Heart right ventricle (tissue), 16 donors: Measurements from ENCODE around the gene OR51G2. TPM values are rescaled to one million over a fixed set of nuclear protein-coding genes. Genes with fewer than 3 reads are reported as not detected.
"Not testable (repeated sequence)": the region's sequence is repeated elsewhere in the genome, so short reads cannot be mapped to it uniquely, and the experiment has no call there.

Experiments used
- ATAC-seq, 8 donors: fragments of 200-7000 bp; cut with Tn5 transposase; one replicate each; pipeline ENCODE4 v1.9.1; 2020; ENCODE audit warnings: mild to moderate bottlenecking in 8 of 8, moderate library complexity in 8 of 8, moderate number of reproducible peaks in 1 of 8
- DNase-seq, 2 donors: peaks; one replicate each; pipeline ENCODE4 v3.0.0-alpha.2; 2020
- H3K27ac ChIP-seq, 10 donors: fragments of 200-600 bp; sonication (generic) in 2 of 10; one replicate each; pipeline versions ENCODE4 v1.5.0 to v1.8.0; 2020 to 2022; ENCODE audit warnings: mild to moderate bottlenecking in 3 of 10
- H3K27me3 ChIP-seq, 7 donors: fragments of 200-600 bp; one replicate each; pipeline ENCODE4 v1.8.0; 2021 to 2022; ENCODE audit warnings: mild to moderate bottlenecking in 2 of 7
- H3K36me3 ChIP-seq, 9 donors: fragments of 200-600 bp; sonication (generic) in 1 of 9; one replicate each; pipeline versions ENCODE4 v1.5.0 to v1.8.0; 2020 to 2022; ENCODE audit warnings: mild to moderate bottlenecking in 2 of 9
- H3K4me1 ChIP-seq, 9 donors: fragments of 200-600 bp; sonication (generic) in 1 of 9; one replicate each; pipeline versions ENCODE4 v1.5.0 to v1.8.0; 2020 to 2022; ENCODE audit warnings: mild to moderate bottlenecking in 4 of 9
- H3K4me3 ChIP-seq, 10 donors: fragments of 200-600 bp; sonication (generic) in 2 of 10; one replicate each; pipeline versions ENCODE4 v1.5.0 to v1.8.0; 2020 to 2022; ENCODE audit warnings: mild to moderate bottlenecking in 7 of 10, moderate library complexity in 2 of 10
- H3K9me3 ChIP-seq, 11 donors: fragments of 200-600 bp in 10 of 11; sonication (generic) in 2 of 11; one replicate each; pipeline versions ENCODE4 v1.5.0 to v1.8.0; 2013 to 2022; ENCODE audit warnings: mild to moderate bottlenecking in 2 of 11, control low read depth in 1 of 11, moderate library complexity in 1 of 11
- WGBS, 2 donors: extraction: QIAGEN DNeasy Blood & Tissue Kit; methylation state at CpG; one replicate each; pipeline ENCODE4 v1.1.7; 2013; ENCODE audit warnings: inconsistent platforms in 1 of 2; 5-methylcytosine and 5-hydroxymethylcytosine counted together
- intact Hi-C, 10 donors: fragments of 100-400 bp; cut with DNase I; formaldehyde crosslinking; loops; one replicate each; pipeline versions ENCODE4 v1.11.1 to v1.14.2; 2022
- long read RNA-seq, 3 donors: library from polyadenylated mRNA; unstranded; transcript quantifications; one replicate each; pipeline ENCODE4 v2.0.0, GENCODE V29; 2020 to 2021
- polyA plus RNA-seq, 2 donors: library from polyadenylated mRNA; stranded (reverse); fragments of 200-250 nt; gene quantifications; one replicate each; pipeline ENCODE4 v1.2.3, GENCODE V29; 2013
- total RNA-seq, 10 donors: library from RNA; stranded (reverse); fragmentation: NEBNext Ultra II Directional in 3 of 10; extraction: Animal tissue kit (Norgen Biotek cat#: 25700) in 3 of 10; gene quantifications; one replicate each; pipeline versions ENCODE4 v1.2.1 to v1.2.4, GENCODE V29; 2021 to 2023
- TF ChIP-seq, protein P1 (sequence below), 9 donors: fragments of 200-600 bp; sonication (generic) in 2 of 9; IDR thresholded peaks; one replicate each; pipeline versions ENCODE4 v1.5.0 to v1.8.0; 2021 to 2022; ENCODE audit warnings: antibody characterized with exemption in 9 of 9, mild to moderate bottlenecking in 5 of 9, moderate library complexity in 1 of 9
- donor health status: Arrhythmogenic right ventricular cardiomyopathy.
- donor health status: ischemic (EF 13 %, LVEDD 7.1; RV severe dilation, severe dysfunction).
- donor health status: healthy with polysubstance abuse.
- donor health status: DM: no; HTN: yes; CAD: no.
- donor health status: DM: no; HTN: no; CAD: no.
- donor health status: ischemic (EF 25% LVEDD 6.9; RV normal size, moderate dysfunction).
- donor health status: ischemic (EF 25% LVEDD 5.7; RV mildly dilated, moderate dysfunction).
- donor health status: healthy.
- donor health status: DM: yes; HTN: yes; CAD: no.
- donor health status: Ischemic cardiomyopathy.
- donor health status: ischemic (EF 35%, LVEDD 5.7; RV mildly dilated, moderate dysfunction).
- donor health status: nonischemic (EF 11% LVEDD 7.7; RV severe dilation, severe dysfunction).
- donor health status: DM: yes; HTN: yes; CAD: no.
- donor health status: PGD.
- donor health status: ischemic (EF 29% LVEDD 5.4; RV normal size, mild dysfunction).
- donor health status: nonischemic (EF 23%, LVEDD 6.1; RV moderate dilation, normal function).

Gene OR51G2, protein sequence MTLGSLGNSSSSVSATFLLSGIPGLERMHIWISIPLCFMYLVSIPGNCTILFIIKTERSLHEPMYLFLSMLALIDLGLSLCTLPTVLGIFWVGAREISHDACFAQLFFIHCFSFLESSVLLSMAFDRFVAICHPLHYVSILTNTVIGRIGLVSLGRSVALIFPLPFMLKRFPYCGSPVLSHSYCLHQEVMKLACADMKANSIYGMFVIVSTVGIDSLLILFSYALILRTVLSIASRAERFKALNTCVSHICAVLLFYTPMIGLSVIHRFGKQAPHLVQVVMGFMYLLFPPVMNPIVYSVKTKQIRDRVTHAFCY
- total RNA-seq, result not detected
- not detected for polyA plus RNA-seq
- long read RNA-seq, donor 1, result 0 reads
- long read RNA-seq, donor 2, result 0 reads
- long read RNA-seq, donor 3, result 0 reads

DNA sequence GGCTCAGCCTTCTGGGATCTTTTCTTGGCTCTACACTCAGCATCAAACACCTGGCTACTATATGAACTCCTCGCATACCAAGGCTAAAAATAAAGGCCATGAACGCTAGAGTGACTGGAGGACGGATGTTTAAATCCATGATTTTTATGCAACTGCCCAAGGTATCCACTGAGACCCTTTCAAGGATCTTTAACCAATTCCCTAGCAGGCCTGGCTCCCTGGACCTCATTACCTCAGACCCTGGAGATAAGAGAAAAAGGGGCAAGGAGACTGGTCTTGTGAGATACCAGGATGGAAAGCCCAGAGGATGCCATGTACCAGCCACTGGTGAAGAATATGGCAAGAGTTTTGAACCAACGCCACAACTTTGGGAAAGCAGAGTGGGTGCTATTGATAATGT, at the start of gene OR51G2:
Gene OR51G2, minus strand, starts transcription at position 101 of the 400 bp plus-strand sequence. CDS start 3,687 bp downstream, outside the sequence.
- Histone ChIP-seq H3K4me3 (no peak within 1 kb of the TSS), H3K9me3 (no peaks in the 10 kb centered on the region), H3K27me3 (no peaks in the 10 kb centered on the region), H3K36me3 (no peaks in the 10 kb centered on the region), H3K4me1 (no peaks in the 10 kb centered on the region), H3K27ac (no peak within 1 kb of the TSS)
- 73 to 81% methylated on average over 4 of the region's 4 CpGs for WGBS, 2 donors
- TF ChIP-seq, protein P1, sequence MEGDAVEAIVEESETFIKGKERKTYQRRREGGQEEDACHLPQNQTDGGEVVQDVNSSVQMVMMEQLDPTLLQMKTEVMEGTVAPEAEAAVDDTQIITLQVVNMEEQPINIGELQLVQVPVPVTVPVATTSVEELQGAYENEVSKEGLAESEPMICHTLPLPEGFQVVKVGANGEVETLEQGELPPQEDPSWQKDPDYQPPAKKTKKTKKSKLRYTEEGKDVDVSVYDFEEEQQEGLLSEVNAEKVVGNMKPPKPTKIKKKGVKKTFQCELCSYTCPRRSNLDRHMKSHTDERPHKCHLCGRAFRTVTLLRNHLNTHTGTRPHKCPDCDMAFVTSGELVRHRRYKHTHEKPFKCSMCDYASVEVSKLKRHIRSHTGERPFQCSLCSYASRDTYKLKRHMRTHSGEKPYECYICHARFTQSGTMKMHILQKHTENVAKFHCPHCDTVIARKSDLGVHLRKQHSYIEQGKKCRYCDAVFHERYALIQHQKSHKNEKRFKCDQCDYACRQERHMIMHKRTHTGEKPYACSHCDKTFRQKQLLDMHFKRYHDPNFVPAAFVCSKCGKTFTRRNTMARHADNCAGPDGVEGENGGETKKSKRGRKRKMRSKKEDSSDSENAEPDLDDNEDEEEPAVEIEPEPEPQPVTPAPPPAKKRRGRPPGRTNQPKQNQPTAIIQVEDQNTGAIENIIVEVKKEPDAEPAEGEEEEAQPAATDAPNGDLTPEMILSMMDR (IDR thresholded peaks at IDR 0.05), result no peak
- DNase-seq (no peak), ATAC-seq (no peak)
- intact Hi-C loops, result loop anchor here in 1 of 10 donors (10.0 kb wide), 1 partner anchor 46 kb away; no protein-coding TSS in a partner anchor

DNA sequence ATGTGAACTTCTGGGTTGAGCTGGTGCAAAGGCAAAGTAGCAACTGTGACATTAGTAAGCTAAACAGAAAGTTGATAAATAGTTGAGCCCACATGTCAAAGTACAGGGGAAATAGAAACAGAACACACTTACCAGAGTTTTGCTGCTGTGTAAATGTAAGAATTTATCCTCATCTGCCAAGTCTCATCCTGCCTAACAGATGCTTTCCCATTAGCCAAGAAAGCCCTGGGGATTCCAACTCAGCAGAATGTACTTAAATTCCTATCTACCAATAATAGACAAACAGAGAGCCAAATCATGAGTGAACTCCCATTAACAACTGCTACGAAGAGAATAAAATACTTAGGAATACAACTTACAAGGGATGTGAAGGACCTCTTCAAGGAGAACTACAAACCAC, 43.7 kb upstream of the OR51G2 start:
- no peak overlapping the region for H3K4me3 ChIP-seq
- no peaks in the 10 kb centered on the region for H3K27me3 ChIP-seq
- 40 to 54% methylated on average over 1 of the region's 1 CpG for WGBS, 2 donors
- H3K9me3 ChIP-seq, result peaks cover 0 to 9% (median 0%) of the 10 kb centered on the region in 11 donors
- DNase-seq (no peak), ATAC-seq (no peak)
- intact Hi-C loops, result loop anchor here in 1 of 10 donors (10.0 kb wide), 1 partner anchor 48 kb away; the partner anchor contains the start of gene OR51G2
- TF ChIP-seq, protein P1 (IDR thresholded peaks at IDR 0.05), result no peak
- no peaks in the 10 kb centered on the region for H3K36me3 ChIP-seq
- H3K27ac ChIP-seq, result no peak overlapping the region
- no peaks in the 10 kb centered on the region for H3K4me1 ChIP-seq

DNA sequence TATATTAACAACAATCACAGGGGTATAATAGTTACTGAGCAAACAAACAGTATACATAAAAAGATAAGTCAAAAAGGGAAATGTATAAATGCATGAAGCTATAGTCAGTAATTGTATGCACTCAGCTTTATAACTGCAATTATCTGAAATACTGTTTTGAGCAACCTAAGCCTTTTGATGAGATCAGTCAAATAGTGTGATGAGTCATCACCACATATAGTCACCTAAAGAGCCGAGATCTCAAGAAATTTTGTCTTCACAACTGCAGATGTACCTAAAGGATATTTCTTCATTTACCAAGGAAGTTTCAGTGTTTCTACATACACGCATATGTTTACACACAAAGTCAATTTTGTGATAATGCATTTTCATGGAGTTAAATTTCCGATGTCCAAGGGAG, 41.7 kb upstream of the OR51G2 start:
- no peak for DNase-seq
- Histone ChIP-seq H3K4me3 (no peak overlapping the region), H3K4me1 (no peaks in the 10 kb centered on the region), H3K36me3 (no peaks in the 10 kb centered on the region), H3K27me3 (no peaks in the 10 kb centered on the region), H3K9me3 (peaks cover 0 to 9% (median 0%) of the 10 kb centered on the region in 11 donors), H3K27ac (no peak overlapping the region)
- ATAC-seq, result no peak
- TF ChIP-seq, protein P1 (IDR thresholded peaks at IDR 0.05), result no peak
- intact Hi-C loops, result loop anchor here in 1 of 10 donors (10.0 kb wide), 1 partner anchor 46 kb away; the partner anchor contains the start of gene OR51G2
- WGBS, 2 donors, result 87 to 88% methylated on average over 3 of the region's 3 CpGs

DNA sequence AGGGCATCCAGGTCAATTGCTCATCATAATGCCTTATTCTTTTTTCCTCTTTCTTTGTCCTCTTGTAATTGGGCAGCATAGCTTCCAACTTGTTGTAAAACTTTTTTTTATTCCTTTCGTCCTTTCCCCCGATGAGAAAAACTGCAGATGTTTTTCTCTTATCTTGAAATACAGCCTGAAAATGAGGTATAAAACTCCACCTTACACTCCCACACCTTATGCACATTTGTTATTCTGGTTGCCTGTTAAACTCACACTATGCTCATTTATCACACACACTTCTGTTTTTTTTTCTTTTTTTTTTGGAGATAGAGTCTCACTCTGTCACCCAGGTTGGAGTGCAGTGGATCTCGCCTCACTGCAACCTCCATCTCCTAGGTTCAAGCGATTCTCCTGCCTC, 38.2 kb upstream of the OR51G2 start:
- no peaks in the 10 kb centered on the region for H3K27me3 ChIP-seq
- no peaks in the 10 kb centered on the region for H3K4me1 ChIP-seq
- 78 to 79% methylated on average over 4 of the region's 4 CpGs for WGBS, 2 donors
- intact Hi-C loops, result no loop called here
- no peaks in the 10 kb centered on the region for H3K36me3 ChIP-seq
- no peak for DNase-seq
- TF ChIP-seq, protein P1 (IDR thresholded peaks at IDR 0.05), result no peak
- no peak overlapping the region for H3K4me3 ChIP-seq
- H3K27ac ChIP-seq, result no peak overlapping the region
- ATAC-seq, result no peak
- no peaks in the 10 kb centered on the region for H3K9me3 ChIP-seq

DNA sequence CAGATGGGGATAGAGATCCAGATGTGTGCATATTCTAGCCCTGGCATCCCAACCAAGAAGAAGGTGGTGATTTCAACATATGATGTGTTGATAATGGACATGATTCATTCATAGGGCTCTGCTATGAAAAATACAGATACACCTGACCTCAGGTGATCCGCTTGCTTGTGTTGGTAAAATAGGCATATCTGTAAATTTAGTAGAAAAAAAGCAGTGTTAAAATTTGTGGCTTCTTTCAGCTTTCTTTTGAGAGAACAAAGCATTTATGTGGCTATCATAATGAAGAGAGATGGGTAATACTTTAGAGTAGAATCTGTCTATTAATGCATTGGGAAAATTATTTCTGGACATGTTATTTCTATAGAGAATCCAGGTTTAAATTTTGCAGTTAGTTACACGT, 36.5 kb upstream of the OR51G2 start, which contains the start of gene OR51A2:
Gene OR51A2, minus strand, starts transcription at position 101 of the 400 bp plus-strand sequence. Its CDS starts 0 bp downstream, at position 101.
- 69 to 73% methylated on average over 2 of the region's 2 CpGs for WGBS, 2 donors
- H3K27me3 ChIP-seq, H3K9me3 ChIP-seq, H3K27ac ChIP-seq, H3K4me3 ChIP-seq, H3K4me1 ChIP-seq, DNase-seq, ATAC-seq, H3K36me3 ChIP-seq, intact Hi-C loops: not testable (repeated sequence)
